NCI-H2227 (cell line): ENCODE data around the gene CDHR2.

Experiments
- DNase-seq: peaks from one replicate; lab custom pipeline; 2025; ENCODE audit not compliant: unreplicated experiment; lab: John Stamatoyannopoulos, UW

Gene CDHR2, protein sequence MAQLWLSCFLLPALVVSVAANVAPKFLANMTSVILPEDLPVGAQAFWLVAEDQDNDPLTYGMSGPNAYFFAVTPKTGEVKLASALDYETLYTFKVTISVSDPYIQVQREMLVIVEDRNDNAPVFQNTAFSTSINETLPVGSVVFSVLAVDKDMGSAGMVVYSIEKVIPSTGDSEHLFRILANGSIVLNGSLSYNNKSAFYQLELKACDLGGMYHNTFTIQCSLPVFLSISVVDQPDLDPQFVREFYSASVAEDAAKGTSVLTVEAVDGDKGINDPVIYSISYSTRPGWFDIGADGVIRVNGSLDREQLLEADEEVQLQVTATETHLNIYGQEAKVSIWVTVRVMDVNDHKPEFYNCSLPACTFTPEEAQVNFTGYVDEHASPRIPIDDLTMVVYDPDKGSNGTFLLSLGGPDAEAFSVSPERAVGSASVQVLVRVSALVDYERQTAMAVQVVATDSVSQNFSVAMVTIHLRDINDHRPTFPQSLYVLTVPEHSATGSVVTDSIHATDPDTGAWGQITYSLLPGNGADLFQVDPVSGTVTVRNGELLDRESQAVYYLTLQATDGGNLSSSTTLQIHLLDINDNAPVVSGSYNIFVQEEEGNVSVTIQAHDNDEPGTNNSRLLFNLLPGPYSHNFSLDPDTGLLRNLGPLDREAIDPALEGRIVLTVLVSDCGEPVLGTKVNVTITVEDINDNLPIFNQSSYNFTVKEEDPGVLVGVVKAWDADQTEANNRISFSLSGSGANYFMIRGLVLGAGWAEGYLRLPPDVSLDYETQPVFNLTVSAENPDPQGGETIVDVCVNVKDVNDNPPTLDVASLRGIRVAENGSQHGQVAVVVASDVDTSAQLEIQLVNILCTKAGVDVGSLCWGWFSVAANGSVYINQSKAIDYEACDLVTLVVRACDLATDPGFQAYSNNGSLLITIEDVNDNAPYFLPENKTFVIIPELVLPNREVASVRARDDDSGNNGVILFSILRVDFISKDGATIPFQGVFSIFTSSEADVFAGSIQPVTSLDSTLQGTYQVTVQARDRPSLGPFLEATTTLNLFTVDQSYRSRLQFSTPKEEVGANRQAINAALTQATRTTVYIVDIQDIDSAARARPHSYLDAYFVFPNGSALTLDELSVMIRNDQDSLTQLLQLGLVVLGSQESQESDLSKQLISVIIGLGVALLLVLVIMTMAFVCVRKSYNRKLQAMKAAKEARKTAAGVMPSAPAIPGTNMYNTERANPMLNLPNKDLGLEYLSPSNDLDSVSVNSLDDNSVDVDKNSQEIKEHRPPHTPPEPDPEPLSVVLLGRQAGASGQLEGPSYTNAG (N-terminal part only)

DNA sequence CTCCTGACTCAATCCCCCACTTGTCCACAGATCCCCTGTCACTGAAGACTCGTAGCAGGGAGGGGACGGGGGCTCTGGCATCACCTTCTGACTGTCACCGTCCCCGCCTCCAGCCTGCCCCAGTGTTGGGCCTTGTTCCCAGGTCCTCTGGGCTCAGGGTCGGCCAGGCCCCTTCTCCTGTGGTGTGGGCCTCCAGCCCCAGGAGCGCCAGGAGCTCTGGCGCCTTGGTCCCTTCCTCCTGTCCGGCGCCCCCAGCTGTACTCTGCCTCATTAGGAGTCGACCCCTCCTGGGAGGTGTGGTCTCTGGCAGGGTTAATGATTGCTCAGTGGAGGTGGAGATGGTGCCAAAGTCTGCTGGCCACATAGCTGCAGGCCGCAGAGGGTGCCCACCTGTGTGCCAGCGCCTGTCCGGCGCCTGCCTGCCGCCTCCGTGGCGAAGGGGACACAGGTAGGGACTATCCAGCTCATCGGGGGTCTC is at the start of gene CDHR2:
Gene CDHR2, plus strand, starts transcription at position 376 of the 478 bp plus-strand sequence. CDS start 16,011 bp downstream, outside the sequence.
- no peak for DNase-seq

DNA sequence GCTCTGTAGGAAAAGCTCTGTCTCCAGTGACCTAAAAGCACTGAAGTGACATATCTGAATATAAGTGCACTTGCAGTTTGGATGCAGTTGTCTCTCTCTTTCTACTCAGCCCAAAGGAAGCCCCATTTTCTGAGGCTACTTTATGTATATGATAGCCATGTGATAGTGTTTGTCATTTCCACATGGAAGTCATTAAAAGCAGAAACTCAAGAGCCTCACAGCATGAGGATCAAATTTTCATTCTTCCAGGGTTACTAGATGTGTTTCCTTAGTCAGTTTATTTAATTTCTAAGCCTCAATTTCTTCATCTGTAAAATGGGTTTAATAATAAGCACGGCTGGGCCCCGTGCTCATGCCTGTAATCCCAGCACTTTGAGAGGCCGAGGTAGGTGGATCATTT is 48.6 kb upstream of the CDHR2 start:
- no peak for DNase-seq

DNA sequence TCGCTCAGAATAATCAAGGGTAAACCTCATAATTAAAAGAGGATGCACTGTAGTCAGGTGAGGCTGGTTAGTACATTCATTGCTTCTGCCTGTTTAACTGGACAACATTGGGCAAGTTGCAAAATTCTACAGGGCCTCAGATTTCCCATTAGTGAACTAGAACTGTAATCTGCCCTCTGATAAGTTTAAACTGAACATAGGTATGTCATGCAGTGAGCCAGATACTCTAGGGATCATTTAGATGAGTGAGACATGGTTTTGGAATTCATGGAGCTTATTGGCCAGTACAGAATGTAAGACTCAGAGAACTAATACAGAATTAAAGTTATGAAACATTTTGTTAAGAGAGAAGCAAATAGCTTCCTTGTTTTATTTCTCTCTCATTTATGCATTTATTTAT is 47.8 kb upstream of the CDHR2 start:
- DNase-seq, result no peak

DNA sequence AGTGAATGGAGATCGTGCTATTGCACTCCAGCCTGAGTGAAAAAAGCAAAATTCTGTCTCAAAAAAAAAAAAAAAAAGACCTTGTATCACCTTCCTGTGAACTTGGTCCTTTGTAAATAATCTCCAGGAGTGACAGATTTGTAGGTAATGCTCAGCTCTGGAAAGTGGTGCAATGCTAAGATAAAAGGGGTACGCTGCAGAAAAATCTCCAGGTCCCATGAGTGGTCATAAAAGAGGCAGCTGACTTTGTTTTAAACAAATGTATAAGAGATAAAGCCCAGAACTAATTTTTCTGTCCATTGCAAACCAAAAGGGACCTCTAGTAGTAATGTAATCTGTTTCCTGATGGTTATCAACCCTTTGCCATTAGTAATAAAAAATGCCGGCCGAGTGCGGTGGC is 45.6 kb upstream of the CDHR2 start:
- DNase-seq, result no peak

DNA sequence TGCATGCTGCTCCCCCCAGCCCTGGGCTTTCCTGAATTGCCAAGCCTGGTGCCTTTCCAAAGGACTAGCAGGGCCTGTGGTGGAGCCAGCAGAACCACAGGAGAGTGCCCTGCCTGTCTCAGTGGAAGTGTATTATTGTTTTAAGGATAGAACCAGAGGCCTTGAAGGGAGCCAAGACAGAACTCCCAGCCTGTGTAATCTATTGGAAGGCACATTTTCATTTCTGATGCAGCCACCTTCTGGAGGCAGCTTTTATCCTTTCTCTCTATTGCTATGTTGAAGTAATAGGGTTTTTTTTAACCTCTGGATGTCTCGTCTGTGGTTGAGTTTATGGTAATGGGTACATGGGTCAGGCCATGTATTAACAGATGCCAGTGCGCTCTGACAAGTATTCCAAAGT is 41.2 kb upstream of the CDHR2 start:
- DNase-seq, result no peak

DNA sequence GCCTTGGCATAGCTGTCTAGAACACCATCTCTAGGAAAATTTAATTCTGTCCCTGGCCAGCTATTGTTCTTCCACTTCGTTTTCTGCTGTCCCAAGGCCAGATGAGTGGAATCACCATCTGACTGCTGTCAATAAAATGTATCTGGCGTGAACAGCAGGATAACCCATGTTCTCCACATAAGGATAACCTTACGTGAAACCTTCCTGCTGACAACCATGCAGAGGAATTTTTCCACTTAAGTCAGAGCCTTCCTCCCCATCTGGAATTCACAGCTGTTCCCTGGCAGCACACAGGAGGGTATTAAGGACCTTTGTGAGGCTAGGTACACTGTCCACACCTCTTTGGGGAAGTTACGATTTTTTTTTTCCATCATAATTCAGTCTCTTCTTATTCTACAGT is 40.5 kb upstream of the CDHR2 start:
- no peak for DNase-seq

DNA sequence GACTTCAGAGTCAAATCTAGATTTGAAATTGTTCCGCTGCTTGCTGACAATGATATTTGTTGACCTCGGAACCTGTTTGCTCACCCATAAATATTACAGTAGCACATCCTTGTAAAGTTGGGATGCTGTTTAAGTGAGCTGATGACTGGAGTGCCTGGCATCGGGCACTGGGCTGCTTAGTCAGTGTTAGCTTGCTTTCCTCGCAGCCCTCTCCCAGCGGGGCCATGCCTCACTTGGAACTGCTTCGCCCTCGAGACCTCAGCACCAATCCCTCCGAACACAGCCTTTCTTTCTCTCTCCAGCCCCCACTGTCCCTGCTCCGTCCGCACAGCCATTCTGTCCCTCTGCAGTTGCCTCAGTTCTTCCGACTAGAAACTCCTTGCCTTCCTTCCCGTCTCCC is 35.4 kb upstream of the CDHR2 start:
- no peak for DNase-seq

DNA sequence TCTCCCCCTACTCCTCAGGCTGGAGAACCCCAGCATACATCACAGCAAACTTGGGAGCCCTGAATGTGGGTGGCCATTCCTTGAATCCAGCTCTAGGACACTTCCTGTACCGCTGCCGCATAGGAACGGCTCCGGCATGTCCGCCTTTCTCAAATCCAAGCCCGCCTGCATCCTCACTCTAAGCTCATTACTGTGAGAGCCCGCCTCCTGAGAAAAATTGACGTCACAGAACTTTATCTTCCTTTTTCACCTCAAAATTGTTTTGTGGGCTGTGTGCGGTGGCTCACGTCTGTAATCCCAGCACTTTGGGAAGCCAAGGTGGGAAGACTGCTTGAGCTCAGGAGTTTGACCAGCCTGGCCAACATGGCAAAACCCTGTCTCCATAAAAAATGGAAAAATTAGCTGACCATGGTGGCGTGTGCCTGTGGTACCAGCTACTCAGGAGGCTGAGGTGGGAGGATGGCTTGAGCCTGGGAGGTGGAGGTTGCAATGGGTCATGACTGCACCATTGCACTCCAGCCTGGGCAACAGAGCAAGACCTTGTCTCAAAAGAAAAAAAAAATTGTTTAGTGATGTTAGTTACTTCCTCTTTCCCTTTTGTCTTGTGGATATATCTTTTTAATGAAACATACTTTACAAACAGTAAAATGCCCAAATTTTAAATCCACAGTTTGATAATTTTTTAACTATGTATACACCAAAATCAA is 34.7 kb upstream of the CDHR2 start:
- DNase-seq, result no peak

DNA sequence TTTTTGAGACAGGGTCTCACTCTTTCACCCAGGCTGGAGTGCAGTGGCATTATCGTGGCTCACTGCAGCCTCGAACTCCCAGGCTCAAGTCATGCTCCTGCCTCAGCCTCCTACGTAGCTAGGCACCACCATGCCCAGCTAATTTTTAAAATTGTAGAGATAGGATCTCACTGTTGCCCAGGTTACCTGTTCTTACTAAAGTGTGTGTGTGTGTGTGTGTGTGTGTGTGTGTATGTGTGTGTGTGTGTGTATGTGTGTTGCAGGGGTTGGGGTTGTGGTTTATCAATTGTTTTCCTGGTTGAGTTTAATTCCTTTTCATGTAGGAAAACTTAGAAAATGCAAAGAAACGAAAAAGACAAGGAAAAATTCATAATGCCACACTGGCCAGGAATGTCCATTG is 33.7 kb upstream of the CDHR2 start:
- DNase-seq, result no peak

DNA sequence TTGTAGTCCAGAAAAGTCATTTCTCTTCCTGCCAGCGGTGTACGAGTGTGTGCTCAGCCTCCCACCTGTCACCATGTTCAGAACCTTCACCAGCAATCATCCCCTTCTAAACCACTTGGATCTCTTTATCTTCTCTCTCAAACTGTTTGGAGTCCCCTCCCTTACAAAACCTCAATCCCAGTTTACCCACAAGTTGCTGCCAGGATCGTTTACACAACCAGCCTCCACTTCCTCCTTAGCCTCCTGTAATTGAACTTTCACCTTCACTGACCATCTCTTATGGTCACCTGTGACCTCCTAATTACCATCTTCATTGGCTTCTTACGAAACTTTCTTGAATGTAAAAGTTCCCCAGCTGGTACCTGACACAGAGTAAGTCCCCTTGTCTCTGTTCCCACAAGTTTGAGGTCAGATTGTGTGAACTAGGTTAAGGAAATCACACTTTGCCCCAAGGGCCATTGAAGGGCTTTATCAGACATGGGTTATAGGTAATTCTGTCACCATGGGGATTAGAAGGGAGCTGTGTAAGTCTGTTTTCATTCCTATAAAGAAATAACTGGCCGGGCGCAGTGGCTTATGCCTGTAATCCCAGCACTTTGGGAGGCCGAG is 32.0 kb upstream of the CDHR2 start:
- no peak for DNase-seq

DNA sequence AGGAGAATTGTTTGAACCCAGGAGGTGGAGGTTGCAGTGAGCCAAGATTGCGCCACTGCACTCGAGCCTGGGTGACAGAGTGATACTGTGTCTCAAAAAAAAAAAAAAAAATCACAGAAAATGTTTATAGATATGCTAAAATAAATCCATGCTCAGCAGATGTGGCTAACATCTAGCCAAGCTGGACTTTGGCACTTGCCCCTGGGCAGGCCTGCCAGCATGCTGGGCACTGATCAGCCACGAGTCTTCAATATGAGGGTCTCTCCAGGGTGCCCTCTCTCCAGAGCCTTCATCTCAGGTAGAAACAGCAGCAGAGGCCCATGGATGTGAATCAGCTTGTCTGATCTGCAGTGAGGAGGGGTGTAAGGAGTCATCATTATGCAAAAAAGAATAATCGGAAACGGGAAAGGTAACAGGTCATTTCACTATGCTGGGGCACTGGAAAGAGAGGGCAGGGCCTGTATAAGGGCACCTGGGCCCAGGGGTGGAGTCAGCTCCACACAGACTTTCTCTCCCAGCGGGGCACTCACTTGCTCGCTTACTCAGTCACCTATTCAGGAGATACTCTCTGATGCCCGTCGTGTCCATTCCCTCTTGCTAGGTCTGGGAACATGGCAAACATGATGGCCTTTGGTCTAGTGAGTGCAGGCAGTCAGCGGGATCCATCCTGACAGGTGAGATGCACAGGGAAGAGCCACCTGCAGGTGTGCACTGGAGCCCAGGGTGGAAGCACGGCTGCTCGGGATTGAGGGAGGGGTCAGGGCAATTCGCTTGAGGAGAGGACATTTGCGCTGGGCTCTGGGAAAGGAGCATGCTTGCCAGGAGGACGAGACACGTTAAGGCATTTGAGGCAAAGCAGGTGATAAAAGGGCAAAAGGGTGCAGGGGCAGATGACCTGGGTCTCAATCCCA is 29.1 kb upstream of the CDHR2 start:
- no peak for DNase-seq

DNA sequence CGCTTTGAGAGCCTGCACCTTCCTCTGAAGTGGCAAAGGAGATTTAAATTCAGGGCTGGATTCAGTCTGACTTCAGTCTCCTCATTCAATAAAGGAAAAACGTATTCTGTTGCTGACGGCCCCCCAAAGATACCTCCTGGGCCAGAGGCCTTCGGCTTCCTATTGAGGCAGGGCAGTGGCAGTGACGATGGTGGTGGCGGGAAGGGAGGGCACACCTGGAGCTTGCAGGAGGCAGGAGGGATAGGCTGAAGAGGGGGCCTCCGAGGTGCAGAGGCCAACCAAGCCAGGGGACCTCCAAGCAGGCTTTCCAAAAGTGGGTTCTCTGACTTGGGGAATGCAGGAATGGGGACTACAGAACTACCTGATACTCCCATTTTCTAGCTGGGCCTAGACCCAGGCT is 27.9 kb upstream of the CDHR2 start:
- no peak for DNase-seq

DNA sequence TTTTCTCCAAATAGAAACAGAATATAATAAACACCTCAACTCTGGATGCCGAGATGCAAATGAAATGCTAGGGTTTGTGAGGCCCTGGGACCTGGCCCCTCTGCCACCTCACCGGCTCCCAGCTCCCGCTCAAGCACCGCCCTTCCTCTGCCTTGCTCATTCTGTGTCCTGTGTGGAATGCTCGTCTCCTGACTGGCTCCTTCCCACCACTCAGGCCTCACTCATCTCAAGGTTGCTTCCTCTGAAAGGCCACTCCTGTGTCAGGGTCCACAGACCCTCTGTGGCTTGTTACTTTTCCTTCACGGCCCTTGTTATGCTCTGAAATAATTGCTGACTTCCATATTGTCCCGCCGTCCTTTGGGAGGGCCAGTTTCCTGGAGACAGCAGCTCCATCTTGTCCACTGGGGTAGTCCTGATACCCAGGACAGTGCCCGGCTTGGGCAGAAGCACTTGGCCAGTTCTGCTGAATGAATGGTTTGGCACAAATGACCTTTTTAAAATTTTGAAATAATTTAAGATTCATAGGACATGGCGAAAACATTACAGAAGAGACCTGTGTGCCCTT is 27.4 kb upstream of the CDHR2 start:
- no peak for DNase-seq

DNA sequence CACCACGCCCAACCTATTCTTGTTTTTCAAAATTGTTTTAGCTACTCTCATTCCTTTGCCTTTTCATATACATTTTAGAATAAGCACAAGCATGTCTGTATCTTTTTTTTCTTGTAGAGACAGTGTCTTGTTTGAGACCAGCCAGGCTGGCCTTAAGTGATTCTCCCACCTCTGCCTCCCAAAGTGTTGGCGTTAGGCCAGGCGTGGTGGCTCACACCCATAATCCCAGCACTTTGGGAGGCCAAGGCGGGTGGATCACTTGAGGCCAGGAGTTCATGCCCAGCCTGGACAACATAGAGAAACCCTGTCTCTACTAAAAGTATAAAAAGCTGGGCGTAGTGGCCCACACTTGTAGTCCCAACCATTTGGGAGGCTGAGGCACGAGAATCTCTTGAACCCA is 25.0 kb upstream of the CDHR2 start:
- no peak for DNase-seq

DNA sequence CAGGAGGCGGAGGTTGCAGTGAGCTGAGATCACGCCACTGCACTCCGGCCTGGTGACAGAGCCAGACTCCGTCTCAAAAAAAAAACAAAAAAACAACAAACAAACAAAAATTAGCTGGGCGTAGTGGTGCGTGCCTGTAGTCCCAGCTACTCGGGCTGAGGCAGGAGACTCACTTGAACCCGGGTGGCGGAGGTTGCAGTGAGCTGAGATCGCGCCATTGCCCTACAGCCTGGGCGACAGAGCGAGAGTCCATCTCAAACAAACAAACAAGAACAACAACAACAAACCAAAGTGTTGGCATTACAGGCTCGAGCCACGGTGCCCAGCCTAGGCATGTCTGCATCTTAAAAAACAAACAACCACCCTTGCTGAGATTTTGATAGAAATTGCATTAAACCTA is 24.2 kb upstream of the CDHR2 start:
- no peak for DNase-seq

DNA sequence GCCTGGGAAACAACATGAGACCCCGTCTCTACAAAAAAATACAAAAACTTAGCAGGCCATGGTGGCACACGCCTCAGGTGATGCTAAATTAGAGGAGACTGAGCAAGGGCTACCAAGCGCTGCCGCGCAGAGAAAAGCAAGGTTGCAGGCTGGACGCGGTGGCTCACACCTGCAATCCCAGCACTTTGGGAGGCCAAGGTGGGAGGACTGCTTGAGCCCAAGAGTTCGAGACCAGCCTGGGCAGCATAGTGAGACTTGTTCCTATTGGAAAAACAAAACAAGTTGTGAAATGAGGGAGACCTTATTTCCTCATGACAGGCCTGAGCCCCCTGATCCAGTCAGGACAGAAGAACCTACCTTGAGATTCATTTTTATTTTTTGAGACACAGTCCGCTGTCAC is 23.5 kb upstream of the CDHR2 start:
- no peak for DNase-seq

DNA sequence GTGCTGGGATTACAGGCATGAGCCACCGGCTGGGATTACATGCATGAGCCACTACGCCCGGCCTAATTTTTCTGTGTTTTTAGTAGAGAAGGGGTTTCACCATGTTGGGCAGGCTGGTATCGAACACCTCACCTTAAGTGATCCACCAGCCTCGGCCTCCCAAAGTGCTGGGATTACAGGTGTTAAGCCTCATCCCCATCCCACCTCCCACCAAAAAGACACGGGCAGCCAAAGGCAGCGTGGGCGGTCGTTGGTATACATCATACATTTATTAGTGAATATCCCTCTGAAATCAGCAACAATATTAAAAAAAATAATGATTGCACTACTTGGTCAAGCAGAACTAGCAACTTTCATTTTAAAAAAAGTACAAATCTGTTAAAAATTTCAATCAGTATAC is 22.7 kb upstream of the CDHR2 start:
- DNase-seq, result no peak

DNA sequence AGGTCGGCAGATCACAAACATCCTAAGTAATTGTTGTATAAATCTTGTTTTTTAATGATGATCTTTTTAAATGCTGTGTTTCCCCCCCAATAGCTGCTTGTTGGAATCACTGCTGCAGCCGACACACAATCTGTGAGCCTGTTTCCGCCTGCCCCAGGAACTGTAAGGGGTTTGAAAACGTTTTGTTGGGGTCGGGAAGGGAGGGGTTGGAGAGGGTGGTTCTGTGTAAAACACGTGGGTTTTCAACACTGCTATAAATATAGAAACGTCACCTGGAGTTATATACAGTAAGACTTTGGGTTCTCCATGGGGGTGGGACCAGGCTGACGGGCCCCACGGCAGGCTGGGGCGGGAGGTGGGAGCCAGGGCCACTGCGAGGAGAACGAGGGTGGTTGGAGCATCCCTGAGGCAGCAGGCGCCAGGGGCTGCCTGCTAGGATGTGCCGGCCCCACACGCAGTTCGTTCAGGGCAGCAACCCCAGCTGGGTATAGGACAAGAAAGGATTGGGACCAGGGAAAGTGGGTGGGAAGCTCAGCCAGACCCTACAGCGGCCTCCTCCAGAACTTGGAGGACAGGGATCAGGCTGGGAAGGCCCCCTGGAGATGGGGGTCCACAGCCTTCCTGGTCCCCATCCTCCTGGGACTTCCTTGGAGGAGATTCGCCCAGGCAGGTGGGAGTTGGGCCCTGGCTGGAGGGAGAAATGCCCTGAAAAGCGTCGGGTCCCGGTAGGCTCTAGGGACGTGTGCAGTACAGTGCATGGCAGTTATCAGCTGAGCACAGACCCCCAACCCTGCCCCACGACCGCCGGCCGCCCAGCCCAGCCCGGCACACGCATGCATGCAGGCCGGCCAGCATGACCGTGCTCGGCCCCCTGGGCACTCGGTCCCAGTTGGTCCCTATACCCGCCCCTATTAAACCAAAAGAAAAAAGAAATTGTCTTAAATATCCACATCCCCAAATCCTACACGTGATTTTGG is 21.6 kb upstream of the CDHR2 start:
- DNase-seq, result no peak
